Caki2 (cell line): ENCODE measurements around the gene WNT9B. TPM values are rescaled to one million over a fixed set of nuclear protein-coding genes. Genes with fewer than 3 reads are reported as not detected.

ENCODE experiments used
- DNase-seq: peaks from one replicate; pipeline ENCODE4 v3.0.0-alpha.2; 2015; ENCODE audit warnings: low read depth
- in situ Hi-C: cut with HindIII; loops from 2 replicates; pipeline ENCODE4 v1.10.0; 2016; ENCODE audit warnings: low sequenced_read_pairs, low pct_unique_long_range_greater_than_20kb, mixed read lengths
- total RNA-seq: library from RNA; depleted of rRNA; stranded (reverse); fragments of >200 nt; shearing (Covaris generic); gene quantifications from 2 replicates; pipeline ENCODE4 v1.2.3, GENCODE V29; 2014; ENCODE audit warnings: low replicate concordance; rRNA removed

The WNT9B gene, protein sequence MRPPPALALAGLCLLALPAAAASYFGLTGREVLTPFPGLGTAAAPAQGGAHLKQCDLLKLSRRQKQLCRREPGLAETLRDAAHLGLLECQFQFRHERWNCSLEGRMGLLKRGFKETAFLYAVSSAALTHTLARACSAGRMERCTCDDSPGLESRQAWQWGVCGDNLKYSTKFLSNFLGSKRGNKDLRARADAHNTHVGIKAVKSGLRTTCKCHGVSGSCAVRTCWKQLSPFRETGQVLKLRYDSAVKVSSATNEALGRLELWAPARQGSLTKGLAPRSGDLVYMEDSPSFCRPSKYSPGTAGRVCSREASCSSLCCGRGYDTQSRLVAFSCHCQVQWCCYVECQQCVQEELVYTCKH
- total RNA-seq = not detected in 2 replicates

DNA sequence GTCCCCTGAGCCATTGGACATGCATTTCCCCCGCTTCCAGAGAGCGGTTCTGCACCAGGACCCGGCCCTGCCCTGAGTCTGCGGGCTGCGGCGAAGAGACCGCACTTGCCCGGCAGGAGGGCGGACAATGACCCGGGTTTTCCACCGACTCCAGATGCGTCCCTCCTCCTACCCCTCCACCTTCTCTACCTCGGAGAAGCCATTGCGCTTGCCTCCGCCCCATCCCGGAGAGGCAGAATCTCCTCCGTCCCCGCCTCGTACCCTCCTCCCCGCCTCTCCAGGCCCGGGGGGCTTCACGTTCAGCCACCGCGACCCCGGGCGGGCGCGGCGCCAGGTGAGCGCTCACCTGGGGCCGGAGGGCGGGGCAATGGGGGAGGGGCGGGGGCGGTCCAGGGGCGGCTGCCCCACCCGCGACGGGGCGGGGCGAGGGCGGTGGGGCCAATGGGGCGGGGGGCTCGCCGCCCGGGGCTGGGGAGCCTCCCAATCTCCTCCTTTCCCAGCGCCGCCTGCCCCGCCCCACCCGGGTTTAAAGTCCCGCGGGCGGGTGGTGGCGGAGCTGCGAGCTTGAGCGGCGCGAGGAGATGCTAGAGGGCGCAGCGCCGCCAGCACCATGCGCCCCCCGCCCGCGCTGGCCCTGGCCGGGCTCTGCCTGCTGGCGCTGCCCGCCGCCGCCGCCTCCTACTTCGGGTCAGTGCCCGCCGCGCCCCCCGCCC, at the start of gene WNT9B:
Gene WNT9B, plus strand, starts transcription at position 555 of the 713 bp plus-strand sequence. Its CDS starts 56 bp downstream, at position 611.
- DNase-seq = peak; percentile 30
- in situ Hi-C loops = no loop called here

DNA sequence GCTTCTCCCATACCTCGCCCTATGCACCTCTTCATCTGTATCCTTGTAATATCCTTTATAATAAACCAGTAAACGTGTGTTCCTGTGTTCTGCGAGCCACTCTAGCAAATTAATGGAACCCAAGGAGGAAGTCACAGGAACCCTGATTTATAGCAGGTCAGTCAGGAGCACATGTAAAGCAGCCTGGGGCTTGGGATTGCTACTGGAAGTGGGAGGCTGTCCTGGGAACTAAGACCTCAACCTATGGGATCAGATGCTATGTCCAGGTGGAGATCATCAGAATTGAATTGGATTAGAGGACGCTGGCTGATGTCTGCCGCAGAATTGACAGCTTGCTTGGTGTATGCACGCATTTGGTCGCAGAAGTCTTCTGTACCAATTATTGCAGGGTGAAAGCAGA, 48.6 kb upstream of the WNT9B start:
- in situ Hi-C loops = no loop called here
- no peak for DNase-seq

DNA sequence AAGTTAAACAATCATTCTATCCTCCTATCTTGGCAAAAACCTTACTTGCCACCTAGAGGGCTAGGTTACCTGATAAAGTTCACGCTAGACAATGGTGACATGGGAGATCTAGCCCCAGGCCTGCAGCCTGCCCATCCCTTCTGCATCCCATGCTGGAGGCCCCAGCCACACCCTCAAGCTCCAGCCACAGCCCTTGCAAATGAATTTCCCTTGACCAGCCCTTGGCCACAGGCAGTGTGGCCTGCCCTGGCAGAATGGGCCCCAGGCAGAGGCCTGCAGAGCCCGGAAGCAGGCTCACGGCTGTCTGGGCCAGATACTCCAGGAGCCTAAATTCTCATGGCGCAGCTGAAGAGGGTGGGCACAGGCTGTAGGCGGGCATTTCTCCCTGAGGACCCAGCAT, 47.8 kb upstream of the WNT9B start:
- in situ Hi-C loops = no loop called here
- DNase-seq = no peak

DNA sequence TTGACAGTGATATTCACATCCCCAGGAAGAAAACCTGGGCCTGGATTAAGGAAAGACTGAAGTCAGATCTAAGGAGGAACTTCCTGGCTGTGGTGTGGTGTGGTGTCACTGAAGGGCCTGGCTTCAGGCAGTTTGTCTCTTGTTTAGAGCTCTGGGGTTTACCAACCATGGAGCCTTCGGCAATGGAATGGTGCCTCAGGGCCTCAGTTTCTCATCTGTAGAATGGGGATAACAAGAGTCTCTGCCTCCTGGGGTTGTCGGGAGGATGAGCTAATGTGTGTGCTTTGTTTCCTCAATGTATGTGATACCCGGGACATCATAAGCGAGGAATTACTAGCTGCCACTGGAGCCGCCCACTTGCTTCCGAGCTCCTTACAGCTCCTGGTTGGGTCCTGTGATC, 45.6 kb upstream of the WNT9B start:
- no peak for DNase-seq
- in situ Hi-C loops = no loop called here

DNA sequence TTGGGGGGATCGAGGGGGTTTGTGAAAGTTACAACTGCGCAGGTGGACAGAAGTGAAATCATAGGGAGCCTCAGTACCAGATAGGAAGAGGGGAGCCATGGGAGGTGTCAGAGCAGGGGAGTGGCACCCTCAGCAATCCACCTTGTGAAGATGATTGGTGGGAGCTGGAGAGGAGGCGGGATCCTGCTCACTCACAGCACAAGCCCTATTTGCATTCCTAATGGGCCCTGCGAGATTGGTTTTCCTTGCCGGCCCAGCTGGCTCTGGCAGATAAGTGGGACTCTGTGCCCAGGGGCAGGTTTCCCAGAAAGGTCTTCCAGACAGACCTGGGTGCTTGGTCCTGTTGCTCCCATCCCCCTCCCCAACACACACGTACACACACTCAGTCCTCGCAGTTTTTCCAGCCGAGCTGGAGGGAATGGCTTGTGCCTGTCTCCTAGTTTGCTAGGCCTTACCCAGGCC, 42.2 kb upstream of the WNT9B start:
- DNase-seq = no peak
- in situ Hi-C loops = no loop called here

DNA sequence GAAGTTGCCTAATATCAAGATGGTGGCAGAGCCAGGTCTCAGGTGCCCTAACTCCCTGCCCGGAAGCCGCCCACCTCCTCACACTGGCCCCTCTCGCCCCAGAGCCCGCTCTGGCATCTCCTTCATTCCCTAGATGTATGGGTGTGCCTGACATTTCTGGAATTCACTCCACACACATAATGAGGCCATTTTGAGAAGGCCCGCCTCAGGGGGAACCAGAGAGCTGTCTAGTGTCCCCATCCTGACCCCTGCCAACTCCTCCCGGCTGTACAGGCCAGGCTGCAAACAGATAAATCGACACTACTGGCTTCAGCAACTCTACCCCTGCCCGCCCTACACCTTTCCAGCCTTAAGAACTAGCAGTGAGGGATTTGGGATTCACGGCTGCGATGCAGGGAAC, 40.5 kb upstream of the WNT9B start:
- in situ Hi-C loops = no loop called here
- no peak for DNase-seq

DNA sequence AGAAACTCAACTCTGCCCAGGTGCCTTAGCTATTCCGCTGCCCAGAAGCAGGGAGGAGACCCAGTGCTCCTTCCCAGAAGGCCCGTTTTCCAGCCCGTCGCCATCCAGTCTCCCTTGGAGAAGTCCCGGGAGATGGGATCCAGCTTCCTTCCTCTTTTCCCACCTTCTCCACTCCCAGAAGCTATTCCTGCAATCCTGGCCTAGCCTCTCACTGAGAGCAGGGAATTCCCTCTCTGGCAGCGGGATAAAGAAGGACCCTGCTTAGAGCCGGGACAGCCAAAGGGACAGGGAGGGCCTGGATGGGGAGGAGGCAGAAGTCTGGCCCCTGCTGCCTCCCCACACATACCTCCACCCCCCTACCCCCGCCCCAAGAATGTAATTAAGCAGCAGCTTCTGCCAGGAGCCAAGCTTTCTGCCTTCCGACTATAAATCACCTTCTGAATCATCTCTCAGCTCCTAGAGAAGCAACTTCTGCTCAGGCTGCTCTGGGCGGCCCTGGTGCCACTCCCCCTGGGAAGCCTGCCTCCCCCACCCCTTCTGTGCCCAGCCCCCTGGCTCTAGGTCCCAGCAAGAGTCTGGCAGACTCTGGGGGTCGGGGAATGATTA, 39.3 kb upstream of the WNT9B start:
- in situ Hi-C loops = no loop called here
- DNase-seq = peak; percentile 8

DNA sequence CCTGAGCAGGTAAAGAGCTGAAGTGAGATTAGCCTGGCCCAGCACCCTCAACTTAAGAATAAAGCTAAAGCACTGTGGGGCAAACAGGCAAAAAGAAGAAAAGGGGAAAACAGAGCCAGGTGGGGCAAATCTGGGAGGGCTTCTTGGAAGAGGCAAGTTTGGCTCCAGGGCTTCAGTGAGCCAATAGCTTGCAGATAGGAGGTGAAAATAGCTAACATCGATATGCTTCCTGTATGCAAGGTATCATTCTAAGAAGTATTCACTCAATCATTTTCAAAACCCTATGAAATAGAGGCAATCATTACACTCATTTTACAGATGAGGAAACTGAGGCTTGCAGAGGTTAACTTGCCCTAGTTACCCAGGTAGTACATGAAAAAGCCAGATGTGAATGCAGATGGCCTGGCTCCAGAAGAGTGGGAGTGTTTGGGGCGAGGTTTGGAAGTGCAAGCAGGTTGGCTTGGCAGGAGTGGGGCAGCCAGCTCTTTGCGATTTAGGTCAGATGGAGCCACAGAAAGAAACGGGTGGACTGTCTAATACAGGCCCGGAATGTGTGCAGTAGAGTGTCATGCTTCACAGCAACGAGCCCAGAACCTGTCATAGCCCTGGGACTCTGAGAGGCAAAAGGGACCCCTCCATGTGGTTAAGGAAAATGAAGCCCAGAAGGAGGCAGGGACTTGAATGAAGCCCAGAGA, 38.6 kb upstream of the WNT9B start:
- no peak for DNase-seq
- in situ Hi-C loops = no loop called here

DNA sequence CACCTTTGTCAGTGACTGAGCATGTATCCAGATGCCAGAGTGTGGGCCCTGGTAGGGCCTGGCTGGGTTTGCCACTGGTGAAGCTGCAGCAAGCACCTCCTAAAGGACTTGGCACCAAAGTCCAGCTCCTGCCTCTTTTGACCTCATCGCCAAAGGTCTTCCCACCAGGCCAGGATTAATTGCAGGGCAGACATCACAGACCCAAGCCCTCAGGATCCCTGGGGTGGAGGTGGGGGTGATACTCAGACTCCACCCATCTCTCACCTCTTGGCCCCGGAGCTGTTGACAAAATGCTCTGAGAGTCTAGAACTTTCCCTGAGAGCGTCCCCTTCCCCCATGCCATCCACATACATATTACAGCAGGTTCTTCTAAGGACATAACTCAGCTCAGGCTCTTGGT, 37.5 kb upstream of the WNT9B start:
- no peak for DNase-seq
- in situ Hi-C loops = no loop called here

DNA sequence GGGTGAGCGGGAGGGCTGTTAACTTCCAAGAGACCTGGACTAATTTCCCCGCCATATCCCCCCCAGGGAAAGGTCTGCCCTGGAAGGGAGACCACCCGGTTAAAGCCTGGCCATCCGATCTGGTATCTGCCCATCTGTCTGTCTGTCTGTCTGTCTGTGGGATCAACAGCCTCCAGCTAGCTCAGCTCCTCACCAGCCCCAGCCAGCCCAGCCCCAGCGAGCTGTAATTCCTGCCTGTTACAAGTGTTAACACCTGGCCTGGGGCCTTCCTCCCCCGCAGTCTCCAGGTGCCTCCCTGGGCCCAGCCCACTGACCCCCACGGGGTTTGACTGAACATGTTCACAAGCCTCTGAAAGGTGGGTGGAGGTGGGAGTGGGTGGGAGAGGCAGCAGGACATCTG, 36.9 kb upstream of the WNT9B start:
- in situ Hi-C loops = no loop called here

DNA sequence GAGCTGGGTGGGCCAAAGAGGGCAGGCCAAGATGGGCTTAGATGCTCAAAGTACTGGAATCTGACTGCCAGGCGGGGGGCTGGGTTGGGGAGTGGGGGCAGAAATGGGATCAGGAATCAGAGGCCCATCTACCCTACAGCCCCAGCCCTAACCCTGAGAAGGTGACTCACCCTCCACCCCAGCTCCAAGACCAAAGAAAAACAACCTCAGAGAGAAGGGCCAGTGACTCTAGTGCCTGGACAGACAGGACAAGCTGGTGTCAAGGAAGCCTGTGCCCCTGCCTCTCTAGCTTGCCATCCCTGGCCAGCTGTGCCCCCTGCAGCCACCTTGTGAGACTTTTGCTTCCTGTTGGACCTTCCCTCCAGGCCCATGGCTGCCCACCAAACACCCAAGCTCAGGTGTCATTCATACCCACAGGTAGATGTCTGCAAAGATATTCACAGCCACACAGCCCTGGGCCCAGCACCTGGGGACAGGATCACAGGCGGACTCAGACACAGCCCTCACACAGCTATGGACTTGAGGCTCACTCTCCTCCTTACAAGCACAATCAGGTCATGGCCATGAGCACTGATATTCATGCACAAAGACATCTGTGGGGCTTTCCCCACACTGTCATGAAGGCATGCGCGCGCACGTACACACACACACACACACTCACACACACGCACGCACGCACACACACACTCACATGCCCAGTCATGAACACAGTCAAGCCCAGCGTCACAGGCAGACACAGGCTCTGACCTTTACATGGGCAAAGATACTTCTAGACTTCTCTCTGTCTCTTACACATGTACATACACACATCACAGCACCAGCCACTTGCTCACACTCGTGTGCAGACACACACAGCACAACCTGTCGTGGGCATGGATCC, 35.7 kb upstream of the WNT9B start:
- DNase-seq = no peak
- in situ Hi-C loops = no loop called here

More for the DNA sequence above, 36.9 kb upstream of the WNT9B start:
- DNase-seq = no peak

DNA sequence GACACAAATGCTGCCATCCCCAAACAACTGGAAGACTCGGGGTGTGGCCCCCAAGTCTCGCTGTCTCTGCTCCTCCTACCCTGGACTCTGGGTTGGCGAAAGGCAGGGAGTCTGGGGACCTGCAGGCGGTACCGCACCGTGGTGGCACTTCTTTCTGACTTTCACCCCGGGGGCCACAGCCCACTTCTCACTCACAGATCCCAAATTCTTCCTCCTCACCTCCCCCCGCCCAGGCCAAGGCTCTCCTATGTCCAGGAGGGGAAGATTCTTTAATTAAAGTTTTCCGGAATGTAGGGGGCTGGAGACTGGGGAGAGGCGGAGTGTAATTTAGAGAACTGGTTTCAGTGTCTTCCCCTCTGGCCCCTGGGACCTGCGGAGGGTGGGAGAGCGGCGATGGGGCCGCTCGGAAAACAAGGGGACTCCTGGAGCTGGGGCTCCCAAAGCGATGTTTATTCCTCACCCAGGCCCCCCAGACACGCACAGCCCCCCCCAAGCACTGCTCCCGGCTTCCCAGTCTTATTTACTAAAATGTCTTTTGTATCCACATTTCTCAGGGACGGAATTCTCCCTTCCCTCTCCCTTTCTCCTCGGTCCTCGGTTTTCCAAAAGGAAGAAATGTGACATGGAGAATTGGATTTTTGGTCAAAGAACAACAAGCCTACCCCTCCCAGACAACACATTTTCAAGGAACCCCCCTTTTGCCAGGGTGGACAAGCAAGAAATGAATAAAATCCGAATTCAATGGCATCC, 34.1 kb upstream of the WNT9B start:
- in situ Hi-C loops = no loop called here
- DNase-seq = no peak

DNA sequence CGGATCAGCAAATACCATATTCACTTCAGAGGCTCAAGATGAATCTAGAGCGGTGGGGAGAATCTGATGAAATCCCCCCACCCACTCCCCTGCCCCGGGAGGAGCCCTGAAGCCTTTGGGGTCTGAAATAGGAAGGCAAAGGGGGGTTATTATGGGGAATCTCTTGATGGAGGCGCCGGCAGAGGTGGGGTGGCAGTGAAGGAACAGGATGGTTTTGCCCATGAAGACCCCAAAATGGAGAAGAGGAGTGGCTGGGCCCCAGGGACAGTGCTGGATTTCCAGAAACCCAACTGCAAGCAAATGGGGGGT, 33.5 kb upstream of the WNT9B start:
- no peak for DNase-seq
- in situ Hi-C loops = no loop called here

DNA sequence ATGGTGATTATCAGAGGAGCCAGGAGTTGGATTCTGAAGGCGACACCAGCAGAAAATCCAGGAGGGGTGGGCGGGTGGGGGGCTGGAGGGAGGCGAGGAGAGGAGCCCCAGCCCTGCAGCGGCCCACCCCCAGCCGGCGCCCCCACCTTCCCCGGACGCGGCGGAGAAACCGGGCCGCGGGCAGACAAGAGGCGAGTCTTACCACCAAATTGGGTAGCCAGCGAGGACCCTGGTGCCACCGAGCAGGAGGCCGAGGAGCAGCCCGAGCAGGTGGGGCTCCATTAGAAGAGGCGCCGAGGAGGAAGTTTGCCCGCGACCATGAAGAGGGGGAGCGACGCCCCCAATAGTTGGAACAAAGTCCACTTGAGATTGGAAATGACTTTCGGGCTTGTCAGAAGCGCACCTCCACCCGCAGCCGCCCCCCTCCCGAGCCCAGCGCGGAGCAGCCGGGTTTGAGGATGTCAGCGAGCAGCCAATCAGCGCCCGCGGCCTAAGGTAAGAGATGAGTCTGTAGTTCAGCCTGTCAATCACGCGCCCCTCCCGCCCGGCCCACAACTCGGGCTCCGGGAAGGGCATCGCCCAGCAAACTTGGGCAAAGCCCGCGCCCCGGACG, 33.0 kb upstream of the WNT9B start, which contains the start of gene WNT3:
Gene WNT3, minus strand, starts transcription at position 377 of the 613 bp plus-strand sequence. Its CDS starts 95 bp downstream, at position 282.
- DNase-seq = no peak
- in situ Hi-C loops = no loop called here

DNA sequence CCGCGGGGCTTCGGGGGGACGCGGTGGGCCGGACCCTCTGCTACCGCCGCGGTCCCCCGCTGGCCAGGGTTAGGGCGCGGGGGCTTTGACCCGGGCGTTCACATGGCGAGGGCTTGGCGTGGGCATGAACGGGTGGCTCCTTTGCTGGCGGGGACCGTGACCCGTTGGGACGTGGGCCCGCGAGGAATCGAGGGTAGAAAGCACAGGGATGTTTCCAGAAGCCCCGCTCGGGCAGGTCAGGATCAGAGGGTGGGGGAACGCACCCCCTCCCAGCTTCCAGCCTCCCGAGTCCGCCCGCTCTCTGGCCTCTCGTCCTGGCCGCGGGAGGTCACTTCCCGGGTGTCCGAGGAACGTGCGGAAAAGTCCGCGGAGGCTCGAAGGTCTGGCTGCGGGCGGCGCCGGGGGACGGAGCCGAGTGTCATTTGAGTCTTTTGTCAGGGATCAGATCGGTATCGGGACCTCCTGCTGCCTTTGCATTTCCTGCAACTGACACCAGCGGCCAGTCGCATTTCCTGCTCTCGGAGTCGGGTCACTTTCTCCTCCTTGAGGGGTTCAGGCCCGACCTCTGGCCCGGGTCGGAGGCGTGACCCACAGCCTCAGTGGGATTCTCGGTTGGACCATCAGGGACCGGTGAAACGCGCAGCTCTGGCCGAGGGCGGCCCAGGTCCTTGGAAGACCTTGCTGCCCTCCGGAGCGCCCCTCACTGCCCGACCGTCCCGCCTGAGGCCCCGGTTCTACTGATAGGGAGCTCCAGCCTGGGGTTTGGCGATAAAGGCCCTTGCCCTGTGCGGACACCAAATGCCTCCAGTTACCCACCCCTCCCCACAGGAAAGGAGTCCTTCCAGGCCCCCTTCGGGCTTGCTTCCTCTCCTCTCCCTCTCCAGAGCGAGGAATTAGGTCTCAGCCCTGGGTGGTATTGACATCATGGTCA, 32.2 kb upstream of the WNT9B start:
- in situ Hi-C loops = no loop called here
- no peak for DNase-seq

DNA sequence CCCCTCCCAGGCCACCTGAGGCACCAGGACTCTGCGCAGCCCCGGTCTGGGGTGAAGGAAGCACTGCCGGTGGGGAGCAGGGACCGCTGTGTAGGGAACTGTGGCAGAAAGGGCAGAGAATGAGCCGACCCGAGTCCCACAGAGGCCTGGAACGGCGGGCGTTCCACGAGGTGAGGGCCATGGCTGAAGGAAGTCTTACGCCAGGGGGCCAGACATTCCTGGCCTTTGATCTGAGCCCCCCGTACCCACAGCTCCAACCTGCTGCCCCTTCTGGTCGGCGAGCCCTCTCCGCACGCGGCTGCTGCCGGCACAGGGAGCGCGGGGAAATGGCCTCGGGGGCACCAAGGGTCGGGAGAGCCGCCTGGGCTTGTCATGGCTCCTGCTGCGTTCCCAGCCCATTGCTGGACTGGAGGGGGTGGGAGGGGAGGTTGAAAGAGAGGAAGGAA, 31.5 kb upstream of the WNT9B start:
- no peak for DNase-seq

More for the DNA sequence above, 31.5 kb upstream of the WNT9B start:
- in situ Hi-C loops = no loop called here
